ENCODE results near the gene KLC3.

- TF ChIP-seq POLR2AphosphoS5 (IDR thresholded peaks at IDR 0.05; ENCODE audit: low read depth, low read length) = no peak
- no peak for TF ChIP-seq TAF1 (IDR thresholded peaks at IDR 0.05; ENCODE audit: borderline replicate concordance, insufficient read depth, low read length)
- TF ChIP-seq REST (IDR thresholded peaks at IDR 0.05; ENCODE audit: insufficient read depth in 1 of 2, low read depth in 2 of 2, low read length in 2 of 2) = no peak
- TF ChIP-seq SIN3A (IDR thresholded peaks at IDR 0.05; ENCODE audit: borderline replicate concordance, insufficient read depth, low read length) = no peak
- TF ChIP-seq FOXP2 (optimal IDR thresholded peaks at IDR 0.05; ENCODE audit: borderline replicate concordance, extremely low read depth, extremely low read length, insufficient read depth) = no peak
Measured at GRCh38 chr19:45358213-45358792, 17.8 kb downstream of the KLC3 start.

All from PFSK-1 (cell line).